SH-SY5Y (cell line): ENCODE measurements around the gene CCDC192.

Experiments
- GATA2 ChIP-seq: IDR thresholded peaks from 2 replicates; pipeline ENCODE4 v1.6.1; 2011; ENCODE audit warnings: mild to moderate bottlenecking, low read depth, low read length
- GATA3 ChIP-seq: IDR thresholded peaks from 2 replicates; pipeline ENCODE4 v1.6.1; 2011; ENCODE audit warnings: low read depth, mild to moderate bottlenecking, low read length, moderate library complexity

CCDC192 gene

DNA sequence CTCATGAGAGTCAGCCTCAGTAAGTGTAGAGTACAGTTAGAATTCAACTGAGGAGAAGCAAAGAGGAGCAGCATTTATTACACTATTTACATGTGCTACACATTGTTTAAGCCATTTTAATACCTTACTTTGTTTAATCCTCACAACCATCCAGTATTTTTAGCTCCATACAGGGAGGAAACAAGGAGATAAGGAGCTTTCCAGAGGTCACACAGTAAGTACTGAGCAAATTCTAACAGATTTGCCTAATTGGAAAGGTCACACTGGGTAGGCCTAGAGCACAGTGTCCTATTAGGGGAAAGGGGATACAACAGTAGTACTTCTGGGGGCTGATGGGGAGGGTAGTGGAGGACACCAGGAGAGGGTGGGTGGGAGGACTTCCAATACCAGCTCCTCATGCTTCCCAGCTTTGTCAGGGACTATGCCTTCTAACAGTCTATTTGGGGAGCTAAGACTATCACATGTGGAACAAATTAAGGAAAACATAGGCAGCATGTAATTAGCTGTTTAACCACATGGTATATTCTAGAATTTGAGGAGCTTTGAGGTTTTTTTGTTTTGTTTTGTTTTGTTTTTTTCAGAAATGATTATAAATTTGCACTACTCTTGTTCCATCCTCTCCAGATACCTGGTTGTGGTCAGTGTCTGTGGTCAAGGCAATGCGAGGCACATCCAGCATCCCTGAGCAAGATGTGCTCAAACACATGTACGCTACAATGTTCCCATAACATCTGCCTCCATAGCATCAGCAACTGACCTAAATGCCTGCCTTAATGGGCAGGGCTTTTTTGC lies 284.4 kb downstream of the CCDC192 start:
- TF ChIP-seq GATA3 (no peak), GATA2 (no peak)

- no peak for TF ChIP-seq GATA3
Measured at GRCh38 chr5:127988146-127988760, 285.1 kb downstream of the CCDC192 start.
